Esophagus muscularis mucosa (tissue), 4 donors: ENCODE measurements around the gene TRIM52. TPM values are rescaled to one million over a fixed set of nuclear protein-coding genes. Genes with fewer than 3 reads are reported as not detected.

Experiments used
- DNase-seq: peaks from one replicate; pipeline ENCODE4 v3.0.0-alpha.2; 2017; ENCODE audit errors: extremely low spot score
- H3K27ac ChIP-seq, 4 donors: fragments of 200-600 bp; sonication (generic); replicated peaks in 1 of 4; 1 replicate in 3 of 4; 2 replicates in 1 of 4; pipeline ENCODE4 v1.5.1; 2016 to 2019; ENCODE audit warnings: mild to moderate bottlenecking in 1 of 4
- H3K27me3 ChIP-seq, 4 donors: fragments of 200-600 bp; sonication (generic); one replicate each; pipeline versions ENCODE4 v1.5.1 to v1.6.0; 2016 to 2019
- H3K36me3 ChIP-seq, 4 donors: fragments of 200-600 bp; sonication (generic); one replicate each; pipeline ENCODE4 v1.5.1; 2016 to 2019
- H3K4me1 ChIP-seq, 4 donors: fragments of 200-600 bp; sonication (generic); one replicate each; pipeline ENCODE4 v1.5.1; 2016 to 2019
- H3K4me3 ChIP-seq, 4 donors: fragments of 200-600 bp; sonication (generic); 1 replicate in 2 of 4; 2 replicates in 2 of 4; pipeline ENCODE4 v1.5.1; 2016 to 2019; ENCODE audit warnings: mild to moderate bottlenecking in 4 of 4, moderate library complexity in 1 of 4
- H3K9me3 ChIP-seq, 4 donors: fragments of 200-600 bp; sonication (generic); 1 replicate in 3 of 4; 2 replicates in 1 of 4; pipeline ENCODE4 v1.5.1; 2016 to 2019
- CTCF ChIP-seq, 3 experiments: fragments of 200-600 bp in 2 of 3; fragments of 450-650 bp in 1 of 3; sonication (generic) in 2 of 3; IDR thresholded peaks; one replicate each; pipeline ENCODE4 v1.5.1; 2017 to 2019; ENCODE audit warnings: antibody characterized with exemption in 3 of 3, mild to moderate bottlenecking in 2 of 3, moderate library complexity in 1 of 3
- EP300 ChIP-seq: sonication (generic); formaldehyde crosslinking; IDR thresholded peaks from one replicate; pipeline ENCODE4 v1.6.1; 2017; ENCODE audit warnings: antibody characterized with exemption
- POLR2A ChIP-seq: fragments of 450-650 bp; IDR thresholded peaks from one replicate; pipeline ENCODE4 v1.6.1; 2017; ENCODE audit warnings: antibody characterized with exemption, moderate library complexity, mild to moderate bottlenecking, low read depth
- POLR2AphosphoS5 ChIP-seq, 2 donors: sonication (generic); formaldehyde crosslinking; IDR thresholded peaks; one replicate each; pipeline ENCODE4 v1.6.1; 2017; ENCODE audit warnings: antibody characterized with exemption in 2 of 2
- WGBS: methylation state at CpG from one replicate; pipeline ENCODE4 v1.1.5; 2018; 5-methylcytosine and 5-hydroxymethylcytosine counted together
- intact Hi-C: fragments of 100-400 bp; cut with DNase I; formaldehyde crosslinking; loops from one replicate; pipeline ENCODE4 v1.15.1; 2023
- total RNA-seq, 4 donors: library from RNA; depleted of rRNA; stranded (reverse); fragments of >200 nt; gene quantifications; one replicate each; pipeline versions ENCODE4 v1.1.0 to v1.2.1, GENCODE V29; 2016

TRIM52 gene
- total RNA-seq, 4 donors from 2014 or later, result 10.3 to 21.9 (median 18.4) TPM

GRCh38 chr5:181232593-181232992 is 28.4 kb downstream of the TRIM52 start:
- H3K27me3 ChIP-seq, result no peaks in the 10 kb centered on the region
- peaks cover 35 to 80% (median 76%) of the 10 kb centered on the region in 4 donors for H3K36me3 ChIP-seq
- no peaks in the 10 kb centered on the region for H3K4me1 ChIP-seq
- WGBS, result 82% methylated on average over 18 of the region's 18 CpGs
- no peaks in the 10 kb centered on the region for H3K9me3 ChIP-seq
- H3K4me3 ChIP-seq, result no peak overlapping the region
- no peak overlapping the region for H3K27ac ChIP-seq
- TF ChIP-seq POLR2AphosphoS5 (IDR thresholded peaks at IDR 0.05) (no peak), POLR2A (no peak), EP300 (no peak), CTCF (IDR thresholded peaks at IDR 0.05) (no peak)
- DNase-seq, result no peak
- intact Hi-C loops, result no loop called here

- peaks cover 30 to 77% (median 74%) of the 10 kb centered on the region in 4 donors for H3K36me3 ChIP-seq
- no peaks in the 10 kb centered on the region for H3K9me3 ChIP-seq
- no peak overlapping the region for H3K27ac ChIP-seq
- H3K27me3 ChIP-seq, result no peaks in the 10 kb centered on the region
- TF ChIP-seq CTCF (IDR thresholded peaks at IDR 0.05), result no peak
- no peak for TF ChIP-seq EP300
- no peak for TF ChIP-seq POLR2AphosphoS5 (IDR thresholded peaks at IDR 0.05)
- TF ChIP-seq POLR2A, result no peak
- H3K4me3 ChIP-seq, result no peak overlapping the region
- no peaks in the 10 kb centered on the region for H3K4me1 ChIP-seq
- WGBS, result 88% methylated on average over 7 of the region's 7 CpGs
- no peak for DNase-seq
- intact Hi-C loops, result no loop called here
Measured at GRCh38 chr5:181231432-181231831, 29.5 kb downstream of the TRIM52 start.

- H3K27me3 ChIP-seq, result no peaks in the 10 kb centered on the region
- TF ChIP-seq CTCF (IDR thresholded peaks at IDR 0.05) (no peak), EP300 (no peak), POLR2AphosphoS5 (IDR thresholded peaks at IDR 0.05) (no peak), POLR2A (no peak)
- no peak overlapping the region for H3K4me3 ChIP-seq
- no peak for DNase-seq
- no peaks in the 10 kb centered on the region for H3K9me3 ChIP-seq
- intact Hi-C loops, result no loop called here
- peaks cover 21 to 68% (median 65%) of the 10 kb centered on the region in 4 donors for H3K36me3 ChIP-seq
- peaks cover 0 to 4% (median 1%) of the 10 kb centered on the region in 4 donors for H3K4me1 ChIP-seq
- no peak overlapping the region for H3K27ac ChIP-seq
- 77% methylated on average over 6 of the region's 6 CpGs for WGBS
Measured at GRCh38 chr5:181230551-181230950, 30.4 kb downstream of the TRIM52 start.

- Histone ChIP-seq H3K9me3 (no peaks in the 10 kb centered on the region), H3K36me3 (peaks cover 16 to 63% (median 59%) of the 10 kb centered on the region in 4 donors), H3K4me1 (peaks cover under 1 to 10% (median 6%) of the 10 kb centered on the region in 4 donors), H3K27me3 (no peaks in the 10 kb centered on the region), H3K27ac (no peak overlapping the region), H3K4me3 (no peak overlapping the region)
- TF ChIP-seq POLR2A (no peak), CTCF (IDR thresholded peaks at IDR 0.05) (no peak), EP300 (no peak)
- DNase-seq, result no peak
- intact Hi-C loops, result no loop called here
- WGBS, result 91% methylated on average over 13 of the region's 13 CpGs
Measured at GRCh38 chr5:181229996-181230395, 30.9 kb downstream of the TRIM52 start.
